NCI-H187 treated with DMSO at 0.1 percent for 48 hours (cell line): ENCODE results near the gene TMEM271.

Experiments used
- DNase-seq: peaks from one replicate; lab custom pipeline; 2025; lab: John Stamatoyannopoulos, UW

TMEM271 gene

GRCh38 chr4:532588-533317, 43.3 kb downstream of the TMEM271 start:
- DNase-seq, result no peak

- DNase-seq, result no peak
Observed at GRCh38 chr4:531721-532565, 44.2 kb downstream of the TMEM271 start.

DNA sequence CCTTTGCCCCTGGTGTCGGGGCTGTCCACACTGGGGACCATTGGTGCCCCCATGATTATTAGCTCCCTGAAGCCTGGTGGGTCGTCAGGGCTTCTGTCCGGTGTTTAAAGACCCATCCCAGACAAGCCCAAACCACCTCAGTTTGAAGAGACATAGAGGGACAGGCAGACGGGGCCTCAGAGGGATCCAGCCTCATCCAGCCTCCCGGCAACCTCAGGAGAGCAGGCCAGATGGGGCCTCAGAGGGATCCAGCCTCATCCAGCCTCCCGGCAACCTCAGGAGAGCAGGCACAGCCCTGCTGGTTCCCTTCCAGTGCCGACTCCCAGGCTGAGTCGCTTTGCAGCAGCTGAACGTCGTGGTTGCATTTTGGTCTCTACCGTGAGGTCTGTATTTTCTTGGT, 45.0 kb downstream of the TMEM271 start:
- DNase-seq, result no peak

DNA sequence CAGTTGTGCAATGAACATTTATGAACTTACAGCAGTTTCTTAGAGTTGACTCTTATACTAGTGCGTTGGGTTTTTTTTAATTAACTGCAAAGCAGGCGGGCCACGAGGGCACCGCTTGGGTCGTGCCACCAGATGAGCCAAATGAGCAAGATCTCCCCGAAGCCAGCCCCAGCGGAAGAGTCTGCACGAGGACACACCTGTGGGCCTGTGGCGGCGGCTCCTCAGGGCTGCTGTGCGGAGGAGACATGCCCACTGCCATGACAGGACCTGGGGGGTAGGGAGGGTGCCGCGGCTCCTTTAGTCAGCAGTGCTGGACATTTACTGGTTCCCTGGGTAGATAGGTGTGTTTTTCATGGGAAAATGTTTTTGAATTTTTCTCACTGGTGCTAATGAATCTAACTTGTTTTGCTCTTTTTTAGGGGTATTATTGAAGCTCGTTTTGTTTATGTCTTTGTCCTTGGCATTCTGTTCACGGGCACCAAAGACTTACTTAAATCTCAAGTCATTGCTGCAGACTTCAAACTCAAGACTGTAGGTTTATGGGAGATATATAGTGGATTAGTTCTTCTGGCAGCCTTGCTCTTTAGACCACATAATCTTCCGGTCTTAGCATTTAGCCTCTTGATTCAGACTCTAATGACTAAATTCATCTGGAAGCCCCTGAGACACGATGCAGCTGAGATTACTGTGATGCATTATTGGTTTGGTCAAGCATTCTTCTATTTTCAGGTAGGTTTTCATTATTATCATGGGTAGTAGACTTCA, 45.9 kb downstream of the TMEM271 start:
- no peak for DNase-seq

- no peak for DNase-seq
Observed at GRCh38 chr4:529563-529962, 46.5 kb downstream of the TMEM271 start.

DNA sequence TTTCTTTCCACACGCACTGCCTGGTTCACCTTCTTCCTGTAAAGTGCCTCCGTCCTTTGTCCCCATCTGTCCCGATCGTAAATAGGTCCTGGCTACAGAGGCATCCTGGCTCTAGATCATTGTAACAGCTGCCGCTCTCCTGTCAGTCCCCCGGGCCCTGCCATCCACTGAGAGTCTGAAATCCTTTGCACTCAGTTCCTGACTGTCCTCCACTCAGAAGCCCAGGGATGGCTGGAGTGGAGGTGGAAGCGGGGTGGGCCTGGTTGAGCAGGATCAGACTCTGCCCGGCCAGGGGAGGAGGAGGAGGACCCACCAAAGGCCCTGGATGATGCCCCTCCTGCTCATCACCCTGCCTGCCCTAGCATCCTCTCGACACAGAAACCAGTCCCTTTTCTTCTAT, 47.3 kb downstream of the TMEM271 start:
- no peak for DNase-seq

DNA sequence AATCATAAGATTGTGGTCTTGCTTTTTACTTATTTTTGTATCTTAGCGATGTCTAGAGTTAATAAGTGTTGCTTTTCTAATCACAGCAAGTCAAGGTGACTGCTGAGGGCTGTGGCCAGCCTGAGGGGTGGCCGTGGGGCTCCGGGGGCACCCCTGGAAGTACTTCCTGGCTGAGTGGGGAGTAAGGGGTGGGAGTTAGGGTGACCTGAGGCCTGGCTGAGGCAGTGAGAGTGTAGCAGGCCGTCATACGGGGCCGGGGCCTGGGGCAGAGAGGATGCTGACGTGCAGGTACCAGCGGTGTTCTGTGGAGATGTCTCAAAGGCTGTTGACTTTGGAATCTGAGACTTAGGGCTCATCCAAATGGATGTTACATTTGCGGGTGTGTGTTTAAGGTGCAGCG, 47.8 kb downstream of the TMEM271 start:
- no peak for DNase-seq

GRCh38 chr4:526971-527460, 49.1 kb downstream of the TMEM271 start:
- no peak for DNase-seq

DNA sequence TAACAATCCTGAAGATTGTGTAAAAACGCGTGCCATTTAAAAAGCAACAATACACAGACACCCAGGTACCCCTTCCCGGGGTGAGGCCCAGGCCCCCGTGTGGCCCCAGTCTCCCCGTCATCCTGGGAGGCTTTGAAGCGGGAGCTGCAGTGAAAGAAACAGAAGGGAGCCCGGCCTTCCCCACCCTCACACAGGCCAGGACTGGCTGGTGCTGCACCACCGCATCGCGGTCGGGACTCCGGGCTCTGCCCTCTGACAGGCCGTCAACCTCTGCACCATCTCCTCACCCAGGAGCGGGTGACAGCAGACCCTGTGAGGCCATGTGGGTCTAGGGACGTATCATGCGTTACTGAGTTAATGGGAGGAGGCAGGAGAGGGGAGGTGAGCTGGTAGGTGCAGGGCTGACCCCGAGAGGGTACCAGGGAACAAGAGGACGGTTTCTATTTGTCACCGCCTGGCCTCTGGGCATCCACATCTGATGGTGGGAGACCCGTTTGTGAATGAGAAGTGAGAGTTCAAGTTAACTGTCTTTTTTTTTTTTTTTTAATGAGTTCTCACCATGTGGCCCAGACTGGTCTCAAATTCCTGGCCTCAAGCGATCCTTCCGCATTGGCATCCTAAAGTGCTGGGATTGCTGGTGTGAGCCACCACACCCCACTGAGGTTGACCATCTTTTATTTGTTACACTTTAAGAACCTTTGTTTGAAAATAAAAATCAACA, 49.7 kb downstream of the TMEM271 start:
- no peak for DNase-seq

DNA sequence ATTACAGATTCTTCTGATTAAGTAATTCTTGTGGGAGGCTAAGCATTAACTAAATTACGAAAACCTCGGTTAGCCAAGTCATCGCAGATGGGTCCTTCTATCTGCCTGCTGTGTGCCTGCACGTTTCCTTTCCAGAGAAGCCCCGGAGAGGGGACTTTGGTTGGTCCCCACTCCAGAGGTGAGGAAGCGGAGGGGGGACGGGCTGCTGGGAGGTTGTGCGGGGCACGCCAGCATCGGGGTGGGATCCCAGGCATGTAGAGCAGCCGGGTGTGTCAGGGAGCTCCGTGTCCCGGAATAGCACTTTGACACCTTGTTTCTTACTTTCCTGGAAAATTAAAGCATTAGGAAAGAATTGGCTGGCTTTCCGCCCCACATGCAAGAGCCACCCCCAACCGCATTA, 50.4 kb downstream of the TMEM271 start:
- DNase-seq, result no peak

- DNase-seq, result no peak
Observed at GRCh38 chr4:524196-524595, 51.9 kb downstream of the TMEM271 start.
